ENCODE results near the gene APBA1. TPM values are rescaled to one million over a fixed set of nuclear protein-coding genes. Genes with fewer than 3 reads are reported as not detected.

APBA1 gene
- total RNA-seq, 2 experiments from 2014 or later: 0.79 to 3.6 TPM

GRCh38 chr9:69593756-69594155 lies 78.4 kb downstream of the APBA1 start:
- H3K4me1 Mint-ChIP-seq: peaks cover 3% of the 10 kb centered on the region
- CTCF ChIA-PET: no interaction called here
- no peak for ATAC-seq
- DNase-seq: no peak
- H3K36me3 Mint-ChIP-seq: no peaks in the 10 kb centered on the region
- H3K27me3 Mint-ChIP-seq: peaks cover 4% of the 10 kb centered on the region
- no peak overlapping the region for H3K4me3 Mint-ChIP-seq
- peaks cover 2% of the 10 kb centered on the region for H3K9me3 Mint-ChIP-seq (ENCODE audit: low read depth)
- no peak overlapping the region for H3K27ac Mint-ChIP-seq

- Mint-ChIP-seq H3K27me3 (peaks cover 4% of the 10 kb centered on the region), H3K4me3 (no peak overlapping the region), H3K4me1 (peaks cover 3% of the 10 kb centered on the region), H3K36me3 (no peaks in the 10 kb centered on the region), H3K9me3 (ENCODE audit: low read depth) (peaks cover 2% of the 10 kb centered on the region), H3K27ac (no peak overlapping the region)
- CTCF ChIA-PET: no interaction called here
- DNase-seq (no peak), ATAC-seq (no peak)
These were observed 78.9 kb downstream of the APBA1 start for GRCh38 chr9:69593301-69593700.

GRCh38 chr9:69590266-69590665 lies 81.9 kb downstream of the APBA1 start:
- no peak for DNase-seq
- Mint-ChIP-seq H3K27me3 (peaks cover 4% of the 10 kb centered on the region), H3K4me3 (no peak overlapping the region), H3K36me3 (no peaks in the 10 kb centered on the region), H3K9me3 (ENCODE audit: low read depth) (no peaks in the 10 kb centered on the region), H3K27ac (no peak overlapping the region), H3K4me1 (no peaks in the 10 kb centered on the region)
- CTCF ChIA-PET: no interaction called here
- no peak for ATAC-seq

GRCh38 chr9:69589156-69589555 lies 83.0 kb downstream of the APBA1 start:
- Mint-ChIP-seq H3K4me1 (no peaks in the 10 kb centered on the region), H3K27me3 (peaks cover 4% of the 10 kb centered on the region), H3K4me3 (no peak overlapping the region), H3K9me3 (ENCODE audit: low read depth) (no peaks in the 10 kb centered on the region), H3K27ac (no peak overlapping the region), H3K36me3 (no peaks in the 10 kb centered on the region)
- DNase-seq (no peak), ATAC-seq (no peak)
- CTCF ChIA-PET: no interaction called here

GRCh38 chr9:69585571-69585970 lies 86.6 kb downstream of the APBA1 start:
- Mint-ChIP-seq H3K4me3 (no peak overlapping the region), H3K27me3 (no peaks in the 10 kb centered on the region), H3K4me1 (no peaks in the 10 kb centered on the region), H3K27ac (no peak overlapping the region), H3K9me3 (ENCODE audit: low read depth) (no peaks in the 10 kb centered on the region), H3K36me3 (no peaks in the 10 kb centered on the region)
- CTCF ChIA-PET: no interaction called here
- DNase-seq (no peak), ATAC-seq (no peak)

- no peak overlapping the region for H3K4me3 Mint-ChIP-seq
- peaks cover 3% of the 10 kb centered on the region for H3K27me3 Mint-ChIP-seq
- DNase-seq (no peak), ATAC-seq (no peak)
- H3K4me1 Mint-ChIP-seq: no peaks in the 10 kb centered on the region
- CTCF ChIA-PET: no interaction called here
- H3K36me3 Mint-ChIP-seq: no peaks in the 10 kb centered on the region
- H3K9me3 Mint-ChIP-seq (ENCODE audit: low read depth): no peaks in the 10 kb centered on the region
- H3K27ac Mint-ChIP-seq: no peak overlapping the region
These were observed 87.4 kb downstream of the APBA1 start for GRCh38 chr9:69584759-69585158.

- H3K4me3 Mint-ChIP-seq: no peak overlapping the region
- CTCF ChIA-PET: no interaction called here
- no peaks in the 10 kb centered on the region for H3K4me1 Mint-ChIP-seq
- no peak overlapping the region for H3K27ac Mint-ChIP-seq
- DNase-seq (no peak), ATAC-seq (no peak)
- no peaks in the 10 kb centered on the region for H3K36me3 Mint-ChIP-seq
- peaks cover 7% of the 10 kb centered on the region for H3K27me3 Mint-ChIP-seq
- no peaks in the 10 kb centered on the region for H3K9me3 Mint-ChIP-seq (ENCODE audit: low read depth)
These were observed 88.4 kb downstream of the APBA1 start for GRCh38 chr9:69583645-69584234.

GRCh38 chr9:69582544-69583297 lies 89.5 kb downstream of the APBA1 start:
- peaks cover 7% of the 10 kb centered on the region for H3K27me3 Mint-ChIP-seq
- no peaks in the 10 kb centered on the region for H3K36me3 Mint-ChIP-seq
- DNase-seq (no peak), ATAC-seq (no peak)
- CTCF ChIA-PET: no interaction called here
- H3K9me3 Mint-ChIP-seq (ENCODE audit: low read depth): no peaks in the 10 kb centered on the region
- no peak overlapping the region for H3K27ac Mint-ChIP-seq
- H3K4me3 Mint-ChIP-seq: no peak overlapping the region
- no peaks in the 10 kb centered on the region for H3K4me1 Mint-ChIP-seq

- ATAC-seq: no peak
- Mint-ChIP-seq H3K4me1 (no peaks in the 10 kb centered on the region), H3K4me3 (no peak overlapping the region), H3K27me3 (peaks cover 7% of the 10 kb centered on the region), H3K27ac (no peak overlapping the region), H3K9me3 (ENCODE audit: low read depth) (no peaks in the 10 kb centered on the region), H3K36me3 (no peaks in the 10 kb centered on the region)
- CTCF ChIA-PET: no interaction called here
- no peak for DNase-seq
These were observed 90.2 kb downstream of the APBA1 start for GRCh38 chr9:69582018-69582417.

- CTCF ChIA-PET: no interaction called here
- H3K9me3 Mint-ChIP-seq (ENCODE audit: low read depth): no peaks in the 10 kb centered on the region
- no peak overlapping the region for H3K4me3 Mint-ChIP-seq
- H3K4me1 Mint-ChIP-seq: no peaks in the 10 kb centered on the region
- peaks cover 7% of the 10 kb centered on the region for H3K27me3 Mint-ChIP-seq
- no peak overlapping the region for H3K27ac Mint-ChIP-seq
- DNase-seq: no peak
- H3K36me3 Mint-ChIP-seq: no peaks in the 10 kb centered on the region
- ATAC-seq: no peak
These were observed 91.5 kb downstream of the APBA1 start for GRCh38 chr9:69580582-69581214.

GRCh38 chr9:69579760-69580581 lies 92.2 kb downstream of the APBA1 start:
- H3K9me3 Mint-ChIP-seq (ENCODE audit: low read depth): no peaks in the 10 kb centered on the region
- no peaks in the 10 kb centered on the region for H3K4me1 Mint-ChIP-seq
- no peak for ATAC-seq
- H3K4me3 Mint-ChIP-seq: no peak overlapping the region
- no peaks in the 10 kb centered on the region for H3K36me3 Mint-ChIP-seq
- H3K27me3 Mint-ChIP-seq: peaks cover 7% of the 10 kb centered on the region
- no peak overlapping the region for H3K27ac Mint-ChIP-seq
- DNase-seq: no peak
- CTCF ChIA-PET: no interaction called here

- H3K9me3 Mint-ChIP-seq (ENCODE audit: low read depth): no peaks in the 10 kb centered on the region
- H3K27me3 Mint-ChIP-seq: peaks cover 7% of the 10 kb centered on the region
- no peak for ATAC-seq
- H3K4me3 Mint-ChIP-seq: no peak overlapping the region
- H3K27ac Mint-ChIP-seq: no peak overlapping the region
- H3K4me1 Mint-ChIP-seq: no peaks in the 10 kb centered on the region
- DNase-seq: no peak
- CTCF ChIA-PET: no interaction called here
- H3K36me3 Mint-ChIP-seq: no peaks in the 10 kb centered on the region
These were observed 93.0 kb downstream of the APBA1 start for GRCh38 chr9:69579032-69579758.

- H3K4me3 Mint-ChIP-seq: no peak overlapping the region
- no peak overlapping the region for H3K27ac Mint-ChIP-seq
- H3K27me3 Mint-ChIP-seq: peaks cover 7% of the 10 kb centered on the region
- no peaks in the 10 kb centered on the region for H3K4me1 Mint-ChIP-seq
- DNase-seq: no peak
- no peak for ATAC-seq
- H3K36me3 Mint-ChIP-seq: no peaks in the 10 kb centered on the region
- H3K9me3 Mint-ChIP-seq (ENCODE audit: low read depth): no peaks in the 10 kb centered on the region
- CTCF ChIA-PET: no interaction called here
These were observed 94.1 kb downstream of the APBA1 start for GRCh38 chr9:69578026-69578425.

All from activated CD8-positive, alpha-beta memory T cell treated with anti-CD3 and anti-CD28 coated beads, Interleukin-2, amount 10 ng/mL, durations not matched to agents 7 days and 5 days (primary cell).